Measurements from ENCODE around the gene STRA6. TPM values are rescaled to one million over a fixed set of nuclear protein-coding genes. Genes with fewer than 3 reads are reported as not detected.

The STRA6 gene
- total RNA-seq, 3 donors from 2014 or later = 0.98 to 1.0 TPM; not detected in 1

DNA sequence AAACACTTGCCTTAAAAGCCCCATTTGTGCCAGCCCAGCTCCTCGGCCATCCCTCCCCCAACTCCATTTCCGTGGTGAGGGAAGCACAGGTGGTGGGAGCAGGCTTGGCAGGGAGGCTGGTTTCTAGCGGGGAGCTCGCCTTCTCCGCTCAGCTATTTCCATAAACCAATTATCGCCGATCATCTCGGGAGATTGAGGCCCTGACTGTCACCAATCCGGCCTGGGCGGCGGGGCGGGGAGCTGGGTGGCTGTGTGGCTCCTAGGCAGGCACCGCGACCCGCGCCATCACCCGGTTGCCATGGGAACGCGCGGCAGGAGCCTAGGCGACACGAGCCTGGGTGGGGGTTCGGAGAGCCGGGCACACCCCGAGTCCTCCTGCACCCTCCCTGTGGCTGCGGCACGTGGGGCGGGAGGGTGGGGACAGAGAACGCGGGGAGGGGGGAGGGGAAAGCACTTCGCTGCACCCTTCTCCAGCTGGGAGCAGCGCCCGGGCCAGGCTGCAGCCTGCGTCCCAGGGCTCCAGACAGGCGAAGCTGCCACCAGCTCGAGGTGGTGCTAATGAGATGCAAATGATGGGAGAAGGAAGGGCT is 42.9 kb upstream of the STRA6 start:
- H3K4me1 ChIP-seq = no peaks in the 10 kb centered on the region
- H3K9me3 ChIP-seq = no peaks in the 10 kb centered on the region
- no peak for TF ChIP-seq POLR2A (IDR thresholded peaks at IDR 0.05)
- TF ChIP-seq, protein P1, sequence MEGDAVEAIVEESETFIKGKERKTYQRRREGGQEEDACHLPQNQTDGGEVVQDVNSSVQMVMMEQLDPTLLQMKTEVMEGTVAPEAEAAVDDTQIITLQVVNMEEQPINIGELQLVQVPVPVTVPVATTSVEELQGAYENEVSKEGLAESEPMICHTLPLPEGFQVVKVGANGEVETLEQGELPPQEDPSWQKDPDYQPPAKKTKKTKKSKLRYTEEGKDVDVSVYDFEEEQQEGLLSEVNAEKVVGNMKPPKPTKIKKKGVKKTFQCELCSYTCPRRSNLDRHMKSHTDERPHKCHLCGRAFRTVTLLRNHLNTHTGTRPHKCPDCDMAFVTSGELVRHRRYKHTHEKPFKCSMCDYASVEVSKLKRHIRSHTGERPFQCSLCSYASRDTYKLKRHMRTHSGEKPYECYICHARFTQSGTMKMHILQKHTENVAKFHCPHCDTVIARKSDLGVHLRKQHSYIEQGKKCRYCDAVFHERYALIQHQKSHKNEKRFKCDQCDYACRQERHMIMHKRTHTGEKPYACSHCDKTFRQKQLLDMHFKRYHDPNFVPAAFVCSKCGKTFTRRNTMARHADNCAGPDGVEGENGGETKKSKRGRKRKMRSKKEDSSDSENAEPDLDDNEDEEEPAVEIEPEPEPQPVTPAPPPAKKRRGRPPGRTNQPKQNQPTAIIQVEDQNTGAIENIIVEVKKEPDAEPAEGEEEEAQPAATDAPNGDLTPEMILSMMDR (IDR thresholded peaks at IDR 0.05) = no peak
- no peak for TF ChIP-seq POLR2AphosphoS5 (IDR thresholded peaks at IDR 0.05)
- no peak overlapping the region for H3K27ac ChIP-seq
- H3K27me3 ChIP-seq = no peaks in the 10 kb centered on the region
- H3K36me3 ChIP-seq = no peaks in the 10 kb centered on the region
- no peak for DNase-seq (ENCODE audit: low spot score in 2 of 2)
- H3K4me3 ChIP-seq = peak overlapping the region in 1 of 3 donors; percentile 32
- intact Hi-C loops (cut with DNase I; ENCODE audit: low total_unique reads) = no loop called here

DNA sequence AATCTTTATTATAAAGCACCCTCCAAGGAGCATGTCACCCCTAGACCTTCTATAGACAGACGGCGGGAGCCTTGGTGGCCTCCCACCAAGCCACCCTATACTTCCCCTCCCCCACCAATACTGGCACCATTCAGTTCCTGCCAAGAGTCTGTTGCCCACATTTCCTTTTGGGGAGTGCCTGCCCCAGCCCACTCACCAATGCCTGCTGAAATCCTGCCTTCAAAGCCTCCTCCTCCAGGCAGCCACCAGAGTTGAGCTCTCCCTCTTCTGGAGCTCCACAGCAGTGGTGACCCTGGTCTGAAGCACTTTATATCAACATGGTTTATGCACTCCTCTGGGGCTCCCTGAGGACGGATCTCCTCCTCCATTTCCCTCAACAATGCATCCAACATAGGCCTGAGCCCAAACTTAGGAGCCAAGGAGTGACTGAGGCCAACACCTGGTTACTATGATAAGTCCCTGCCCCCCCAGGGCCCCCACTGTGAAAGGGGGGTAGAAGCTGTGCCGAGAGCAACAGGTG is 42.3 kb upstream of the STRA6 start:
- Histone ChIP-seq H3K4me1 (peaks cover 0 to 5% of the 10 kb centered on the region in 2 donors), H3K36me3 (no peaks in the 10 kb centered on the region), H3K4me3 (no peak overlapping the region), H3K9me3 (no peaks in the 10 kb centered on the region), H3K27me3 (no peaks in the 10 kb centered on the region), H3K27ac (no peak overlapping the region)
- intact Hi-C loops (cut with DNase I; ENCODE audit: low total_unique reads) = loop anchor here (5.0 kb wide), 1 partner anchor 118 kb away; no protein-coding TSS in a partner anchor
- no peak for DNase-seq (ENCODE audit: low spot score in 2 of 2)
- TF ChIP-seq POLR2AphosphoS5 (IDR thresholded peaks at IDR 0.05) (no peak), POLR2A (IDR thresholded peaks at IDR 0.05) (no peak)
- TF ChIP-seq, protein P1 (IDR thresholded peaks at IDR 0.05) = no peak

GRCh38 chr15:74243431-74243830 is 40.8 kb upstream of the STRA6 start:
- TF ChIP-seq, protein P1 (IDR thresholded peaks at IDR 0.05) = no peak
- TF ChIP-seq POLR2A (IDR thresholded peaks at IDR 0.05) (no peak), POLR2AphosphoS5 (IDR thresholded peaks at IDR 0.05) (no peak)
- Histone ChIP-seq H3K4me3 (no peak overlapping the region), H3K27me3 (no peaks in the 10 kb centered on the region), H3K4me1 (peaks cover 0 to 8% of the 10 kb centered on the region in 2 donors), H3K36me3 (no peaks in the 10 kb centered on the region), H3K27ac (no peak overlapping the region), H3K9me3 (no peaks in the 10 kb centered on the region)
- intact Hi-C loops (cut with DNase I; ENCODE audit: low total_unique reads) = loop anchor here (5.0 kb wide), 1 partner anchor 116 kb away; no protein-coding TSS in a partner anchor
- DNase-seq (ENCODE audit: low spot score in 2 of 2) = no peak

DNA sequence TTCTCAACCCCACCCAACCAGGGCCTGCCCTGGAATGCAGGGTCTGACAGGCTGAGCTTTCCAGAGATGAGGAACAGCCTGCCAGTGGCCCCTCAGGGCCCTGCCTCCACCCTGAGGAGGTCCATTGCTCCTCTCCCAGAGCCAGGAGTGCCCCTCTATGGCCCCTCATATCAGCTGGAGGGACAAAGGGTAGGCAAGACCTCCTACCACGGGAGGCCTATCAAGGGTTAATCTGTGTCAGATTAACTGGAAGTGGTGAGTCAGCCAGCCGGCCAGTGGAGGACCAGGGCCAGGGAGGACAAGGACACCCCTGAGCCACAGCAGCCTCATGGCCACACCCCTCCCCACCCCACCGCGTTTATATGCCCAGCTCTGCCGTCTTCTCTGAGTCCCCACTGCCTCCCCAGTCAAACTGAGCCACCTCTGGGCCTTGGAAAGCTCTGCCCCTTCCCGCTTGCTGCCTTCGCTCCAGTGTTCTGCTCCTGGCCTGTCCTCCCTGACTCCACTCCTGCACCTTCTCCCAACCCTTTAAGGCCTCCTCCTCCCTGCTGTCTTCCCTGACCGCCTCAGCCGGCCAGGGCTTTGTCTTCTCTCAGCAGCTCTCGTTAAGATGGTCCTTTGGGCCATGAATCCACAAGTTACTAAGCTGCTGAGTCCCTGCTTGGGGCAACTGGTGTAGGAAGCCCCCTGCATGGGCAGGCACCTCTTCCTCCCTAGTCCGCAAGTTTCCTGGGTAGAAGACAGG is 40.0 kb upstream of the STRA6 start:
- DNase-seq (ENCODE audit: low spot score in 2 of 2) = no peak
- no peak for TF ChIP-seq POLR2AphosphoS5 (IDR thresholded peaks at IDR 0.05)
- no peak for TF ChIP-seq POLR2A (IDR thresholded peaks at IDR 0.05)
- TF ChIP-seq, protein P1 (IDR thresholded peaks at IDR 0.05) = no peak

More for the DNA sequence above, 40.0 kb upstream of the STRA6 start:
- Histone ChIP-seq H3K36me3 (no peaks in the 10 kb centered on the region), H3K27me3 (no peaks in the 10 kb centered on the region), H3K4me1 (peaks cover 0 to 8% of the 10 kb centered on the region in 2 donors), H3K27ac (no peak overlapping the region), H3K9me3 (no peaks in the 10 kb centered on the region), H3K4me3 (no peak overlapping the region)
- intact Hi-C loops (cut with DNase I; ENCODE audit: low total_unique reads) = loop anchor here (5.0 kb wide), 1 partner anchor 115 kb away; no protein-coding TSS in a partner anchor

All from breast epithelium (tissue), 4 donors.